NCI-H2196 treated with DMSO at 0.1 percent for 48 hours (cell line): Measurements from ENCODE around the gene MDH1B.
"Not testable (repeated sequence)": the region's sequence is repeated elsewhere in the genome, so short reads cannot be mapped to it uniquely, and the experiment has no call there.

ENCODE experiments used
- DNase-seq: peaks from one replicate; lab custom pipeline; 2025; ENCODE audit not compliant: unreplicated experiment; lab: John Stamatoyannopoulos, UW

The MDH1B gene

DNA sequence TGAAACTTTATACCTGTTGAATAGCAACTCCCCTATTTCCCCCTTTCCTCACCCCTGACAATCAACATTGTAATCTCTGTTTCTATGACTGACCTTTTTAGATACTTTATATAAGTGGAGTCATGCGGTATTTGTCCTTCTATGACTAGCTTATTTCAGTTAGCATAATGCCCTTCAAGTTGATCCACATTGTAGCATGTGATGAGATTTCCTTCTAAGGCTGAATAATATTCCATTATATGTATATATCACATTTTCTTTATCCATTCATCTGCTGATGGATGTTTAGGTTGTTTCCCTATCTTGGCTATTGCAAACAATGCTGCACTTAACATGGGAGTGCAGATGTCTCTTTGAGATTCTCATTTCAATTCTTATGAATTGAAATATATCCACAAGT is 9.7 kb upstream of the MDH1B start:
- DNase-seq = no peak

DNA sequence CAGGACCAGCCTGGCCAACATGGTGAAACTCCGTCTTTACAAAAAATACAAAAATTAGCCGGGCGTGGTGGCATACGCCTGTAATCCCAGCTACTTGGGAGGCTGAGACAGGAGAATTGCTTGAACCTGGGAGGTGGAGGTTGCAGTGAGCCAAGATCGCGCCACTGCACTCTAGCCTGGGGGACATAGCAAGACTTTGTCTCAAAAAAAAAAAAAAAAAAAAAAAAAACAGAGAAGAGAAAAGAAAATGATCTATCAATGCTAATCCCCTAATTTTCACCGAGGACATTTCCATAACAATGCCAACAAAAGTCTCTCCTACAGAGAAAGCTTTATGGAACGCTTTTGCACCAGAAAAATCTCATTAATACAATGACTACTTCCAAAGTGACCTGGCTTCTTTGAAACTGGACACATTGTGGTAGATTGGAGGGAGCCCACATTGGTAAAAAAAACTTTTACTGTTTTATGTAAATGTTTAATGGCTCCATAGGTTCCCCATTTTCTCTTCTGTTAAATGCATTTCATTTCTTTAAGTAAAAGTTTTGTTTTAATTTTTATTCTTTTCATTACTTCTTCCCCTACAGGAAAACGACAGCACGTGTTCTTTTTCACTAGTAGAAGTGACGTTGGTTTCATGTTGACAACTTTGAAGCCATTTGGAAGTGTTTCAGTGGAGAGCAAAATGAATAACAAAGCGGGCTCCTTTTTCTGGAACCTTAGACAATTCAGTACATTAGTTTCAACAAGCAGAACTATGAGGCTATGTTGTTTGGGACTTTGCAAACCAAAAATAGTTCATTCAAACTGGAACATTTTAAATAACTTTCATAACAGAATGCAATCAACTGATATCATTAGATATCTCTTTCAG is 1.2 kb upstream of the MDH1B start:
- DNase-seq = no peak

DNA sequence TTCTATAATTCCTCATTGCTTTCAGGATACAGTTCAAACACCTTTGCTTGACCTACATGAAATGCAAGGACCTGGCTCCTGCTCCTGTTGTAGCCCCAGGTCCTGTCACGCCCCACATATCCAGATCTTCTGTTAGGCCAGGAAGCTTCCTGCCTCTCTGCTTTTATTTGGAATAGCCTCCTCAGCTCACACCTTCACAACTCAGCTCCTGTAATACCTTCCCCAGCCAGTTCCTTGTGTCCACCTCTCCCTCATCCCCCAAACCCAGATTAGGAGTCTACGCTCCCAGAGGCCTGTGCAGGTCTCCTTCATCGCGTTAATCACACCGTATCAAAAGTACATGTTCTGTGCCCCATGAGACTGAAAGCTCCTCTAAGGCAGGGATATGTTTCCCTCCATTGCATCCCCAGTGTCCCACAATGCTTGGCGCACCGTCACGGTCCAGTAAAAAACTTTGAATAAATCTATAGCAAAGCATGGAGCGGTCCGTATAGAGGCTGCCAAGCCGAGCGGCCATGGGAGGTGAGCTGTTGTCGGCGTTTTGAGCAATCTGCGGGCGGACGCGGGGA is 371 bp downstream of the MDH1B start:
- DNase-seq = peak; percentile 2

DNA sequence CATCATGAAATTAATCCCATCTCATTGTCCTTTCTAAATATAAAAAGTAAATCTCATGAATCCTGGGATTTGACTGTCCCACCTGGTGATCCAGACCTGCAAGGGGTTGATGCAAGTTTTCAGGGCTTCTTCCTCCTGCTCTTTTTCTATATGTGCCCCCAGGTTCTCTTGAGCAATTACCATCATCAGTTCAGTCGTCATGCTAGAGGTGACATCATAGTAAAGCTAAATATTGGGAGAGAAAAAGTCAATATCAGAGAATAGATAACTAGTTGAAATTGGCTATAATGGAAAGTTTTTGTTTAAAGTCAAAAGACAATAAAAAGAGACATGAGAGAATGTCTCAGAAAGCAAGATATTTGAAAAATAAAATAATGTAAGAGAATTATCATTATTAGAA is 8.3 kb downstream of the MDH1B start:
- no peak for DNase-seq

DNA sequence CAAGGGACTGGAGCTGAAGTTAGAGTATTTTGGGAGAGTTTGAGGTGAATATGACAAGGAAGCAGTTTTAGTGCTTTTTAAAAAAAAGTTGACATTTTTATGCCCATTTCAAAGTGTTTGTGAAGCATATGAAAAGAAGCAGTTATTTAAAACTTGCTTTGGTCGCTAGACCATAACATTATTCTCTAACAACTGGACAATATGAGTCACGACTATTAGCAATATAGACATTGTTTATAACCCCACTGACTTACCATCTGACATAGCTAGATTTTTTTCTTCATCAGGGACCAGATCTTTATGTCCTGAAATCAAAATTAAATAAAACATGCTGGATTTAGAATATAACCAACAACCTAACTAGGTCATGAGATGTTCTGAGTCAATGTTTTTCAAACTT is 24.3 kb downstream of the MDH1B start:
- DNase-seq = no peak

DNA sequence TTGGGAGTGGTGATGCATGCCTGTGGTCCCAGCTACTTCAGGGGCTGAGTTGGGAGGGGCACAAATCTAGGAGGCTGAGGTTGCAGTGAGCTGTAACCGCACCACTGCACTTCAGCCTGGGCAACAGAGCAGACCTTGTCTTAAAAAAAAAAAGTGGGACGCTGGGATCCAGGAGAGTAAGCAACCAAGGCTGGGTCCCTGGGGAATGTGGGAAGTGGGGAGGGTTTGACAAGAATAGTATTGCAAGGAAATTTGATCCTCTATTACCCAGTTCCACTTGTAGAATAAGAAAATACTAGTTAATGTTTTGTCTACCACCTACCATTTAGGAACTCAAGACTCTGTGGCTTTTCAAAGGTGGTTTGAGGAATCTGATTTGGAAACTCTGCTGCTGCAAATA is 25.9 kb downstream of the MDH1B start:
- no peak for DNase-seq

DNA sequence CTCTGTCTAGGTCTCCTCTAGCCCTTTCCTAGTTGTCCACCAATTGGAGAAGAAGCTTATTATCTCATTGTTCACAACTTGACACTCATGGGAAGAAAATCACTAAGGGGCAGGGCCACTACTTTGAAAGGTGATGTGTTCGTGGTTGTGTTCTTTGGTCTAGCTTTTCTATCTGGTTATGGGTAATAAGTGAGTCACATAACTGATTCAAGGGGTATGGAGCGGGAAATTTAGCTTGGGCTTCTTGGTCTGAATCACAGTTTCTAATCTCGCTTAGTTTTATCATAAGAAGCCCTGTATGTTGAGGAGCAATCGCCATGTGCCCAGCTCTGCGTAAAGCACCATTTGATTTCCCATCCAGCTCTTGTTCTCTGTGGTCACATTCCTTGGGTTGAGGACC is 28.2 kb downstream of the MDH1B start:
- no peak for DNase-seq

DNA sequence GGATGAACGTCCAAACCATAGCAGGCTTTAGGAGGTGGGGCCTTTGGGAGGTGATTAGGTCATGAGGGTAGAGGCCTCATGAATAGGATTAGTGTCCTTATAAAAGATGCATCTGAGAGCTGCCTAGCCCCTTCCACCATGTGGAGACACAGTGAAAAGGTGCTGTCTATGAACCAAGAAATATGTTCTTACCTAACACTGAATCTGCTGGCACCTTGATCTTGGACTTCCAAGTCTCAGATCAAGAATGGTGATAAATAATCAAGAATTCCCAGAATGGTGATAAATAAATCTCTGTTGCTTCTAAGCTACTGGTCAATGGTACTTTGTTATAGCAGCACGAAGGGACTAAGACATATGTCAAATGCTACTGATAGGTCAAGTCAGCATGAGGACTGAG is 31.8 kb downstream of the MDH1B start:
- DNase-seq = no peak

DNA sequence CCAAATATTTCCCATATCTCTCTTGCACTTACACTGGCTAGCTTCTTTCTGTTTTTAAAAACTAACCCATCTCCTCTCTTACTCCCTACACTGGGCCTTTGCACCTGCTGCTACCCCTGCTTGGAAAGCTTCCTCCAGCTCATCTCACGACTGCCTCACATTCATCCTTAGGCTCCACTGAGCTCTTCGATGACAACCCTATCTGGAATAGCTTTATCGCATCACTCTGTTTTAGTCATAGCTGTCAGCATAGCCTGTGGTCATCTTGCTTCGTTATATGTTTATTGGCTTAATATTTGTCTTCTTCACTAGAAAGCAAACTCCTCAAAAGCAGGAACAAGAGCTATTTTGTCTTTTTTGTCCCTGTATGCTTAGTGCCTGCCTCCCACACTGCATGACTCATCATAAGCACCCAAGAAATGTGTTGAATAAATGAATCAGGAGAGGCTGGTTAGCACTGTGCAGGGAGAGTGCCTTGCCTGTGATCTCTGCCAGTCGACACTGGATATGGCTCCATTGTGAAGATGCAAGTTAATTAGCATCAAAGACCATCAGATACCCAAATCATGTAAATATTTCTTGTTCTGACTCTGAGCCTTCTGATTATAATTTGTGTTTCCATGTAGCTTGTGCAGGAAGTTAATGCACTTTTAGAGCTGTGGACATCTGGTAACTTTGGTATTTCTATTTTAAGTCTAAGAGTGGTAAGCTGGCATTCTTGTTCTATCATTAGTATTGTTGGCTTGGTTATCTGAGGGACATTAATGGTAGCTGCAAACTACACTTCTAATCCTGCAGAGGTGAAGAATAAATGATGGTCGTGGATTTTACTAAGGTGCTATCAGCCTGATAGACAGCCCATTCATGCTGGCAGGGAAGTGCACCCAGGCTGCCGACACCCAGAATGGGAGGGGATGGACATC is 36.6 kb downstream of the MDH1B start:
- DNase-seq = no peak

DNA sequence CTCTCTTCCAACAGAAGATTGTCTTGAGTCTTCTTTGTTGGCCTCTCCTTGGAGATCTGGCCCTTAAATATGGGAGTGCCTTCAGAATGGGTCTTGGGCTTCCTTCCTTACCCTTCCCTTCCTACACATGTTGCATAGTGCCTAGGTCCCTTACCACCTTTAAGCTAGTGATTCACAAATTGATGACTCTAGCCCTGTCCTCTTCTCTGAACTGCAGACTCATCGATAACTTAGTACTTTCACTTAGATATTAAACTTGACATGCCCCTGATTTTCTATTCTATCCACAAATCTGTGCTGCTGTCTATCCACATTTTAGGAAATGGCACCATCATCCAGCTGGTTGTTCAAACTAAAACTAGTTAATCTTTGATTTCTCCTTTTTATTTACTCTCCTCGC is 37.8 kb downstream of the MDH1B start:
- no peak for DNase-seq

DNA sequence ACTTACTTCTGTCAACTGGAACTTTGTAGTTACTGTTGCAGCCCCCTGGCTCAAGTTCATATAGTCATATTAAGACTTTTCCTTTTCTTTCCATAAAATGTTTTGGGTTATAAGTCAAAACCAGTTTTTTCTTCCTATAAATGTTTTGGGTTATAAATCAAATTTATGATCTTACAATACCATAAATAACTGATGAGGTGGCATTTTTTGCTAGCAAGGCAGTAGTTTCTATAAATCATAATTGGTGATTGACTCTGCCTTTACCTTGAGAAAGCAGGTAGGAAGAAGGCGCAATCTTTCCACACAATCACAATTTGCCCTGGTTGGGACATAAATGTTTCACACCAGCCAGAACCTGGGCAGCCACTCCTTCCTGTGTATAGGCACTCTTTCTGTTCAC is 41.8 kb downstream of the MDH1B start:
- no peak for DNase-seq

DNA sequence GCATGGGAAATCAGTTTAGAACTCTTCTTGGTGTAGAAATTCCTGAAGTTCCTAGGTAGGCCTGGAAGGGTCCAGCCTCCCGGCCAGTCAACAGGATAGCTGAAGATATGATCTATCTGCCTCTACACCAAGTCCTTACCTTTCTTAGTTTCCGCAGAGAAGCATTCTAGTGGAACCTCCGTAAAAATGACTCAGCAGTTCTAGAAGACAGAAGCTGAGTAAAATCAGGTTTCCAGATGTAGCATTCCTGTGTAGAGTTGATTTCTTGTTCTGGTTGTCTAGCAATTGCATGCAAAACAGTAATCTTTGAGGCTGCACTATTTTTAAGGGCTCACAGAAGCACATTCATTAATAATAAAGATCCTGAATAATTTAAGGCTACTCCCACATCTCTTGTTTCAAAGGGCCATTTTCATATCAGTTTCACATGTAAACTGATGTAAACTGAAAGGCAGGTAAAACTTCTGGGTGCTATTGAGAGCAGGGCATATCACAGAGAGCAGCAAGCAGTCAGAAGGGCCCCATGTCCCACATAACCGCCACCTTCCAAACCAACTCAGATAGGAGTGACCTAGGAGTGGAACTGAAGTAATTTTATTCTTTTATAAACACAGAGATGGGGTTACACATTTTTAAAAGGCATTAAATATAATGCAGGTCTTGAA is 43.7 kb downstream of the MDH1B start:
- no peak for DNase-seq

DNA sequence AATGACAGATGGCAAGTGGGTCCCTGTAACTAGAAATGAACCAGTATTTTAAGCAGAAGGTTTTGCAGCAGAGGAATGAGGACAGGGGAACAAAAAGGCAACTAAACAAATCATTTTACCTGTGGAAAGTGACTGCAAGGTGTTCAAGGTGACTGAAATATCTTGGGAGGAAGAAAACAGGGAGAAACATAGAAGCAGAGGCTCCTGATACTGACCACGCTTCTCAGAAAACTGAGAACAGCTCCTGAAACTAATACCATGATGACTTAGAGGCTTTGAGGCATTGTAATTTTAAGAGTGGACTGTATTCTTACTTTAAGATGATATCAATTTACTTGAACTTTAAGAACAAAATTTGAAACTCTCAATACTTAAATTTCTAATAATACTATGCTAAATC is 46.8 kb downstream of the MDH1B start, which contains the start of gene DYTN:
DYTN (minus strand) TSS at position 101 of the 400 bp plus-strand sequence. CDS start 117 bp downstream, outside the sequence.
- no peak for DNase-seq

DNA sequence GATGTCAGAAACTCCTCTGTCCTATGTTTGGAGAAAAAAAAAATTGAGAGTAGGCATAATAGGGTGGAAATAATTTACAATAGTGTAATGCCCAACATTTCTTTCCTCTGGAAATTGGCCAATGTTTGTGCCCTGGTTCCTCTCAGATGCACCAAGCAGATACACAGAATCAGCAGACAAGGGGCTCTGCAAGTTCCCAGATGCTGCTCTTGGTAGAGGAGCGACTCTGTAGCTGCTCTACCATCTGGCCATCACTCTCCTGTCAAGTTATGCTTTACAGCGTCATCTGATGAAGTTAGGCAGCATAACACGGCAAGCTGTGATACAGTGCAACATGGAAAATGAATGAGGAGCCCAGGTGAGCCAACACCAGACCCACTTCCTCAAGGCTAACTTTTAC is 48.5 kb downstream of the MDH1B start:
- no peak for DNase-seq

DNA sequence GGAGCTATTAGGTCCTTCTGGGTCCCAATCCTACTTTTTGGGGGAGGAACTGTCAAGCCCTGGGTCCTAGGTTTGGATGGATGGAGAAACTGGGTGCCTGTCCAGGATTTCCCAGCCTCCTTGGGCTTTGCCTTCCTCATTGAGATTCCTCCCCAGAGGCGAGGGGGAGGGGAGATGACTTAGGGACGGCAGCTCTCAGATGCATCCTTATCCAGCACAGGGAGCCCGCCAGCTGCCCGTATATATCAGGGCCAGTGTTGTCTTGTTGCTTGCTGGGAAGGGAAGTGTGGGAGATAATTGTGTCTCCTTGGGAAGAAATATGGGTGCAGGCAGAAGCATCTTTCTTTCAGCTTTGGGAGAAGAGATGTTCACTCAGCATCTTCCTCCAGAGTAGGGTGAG is 49.9 kb downstream of the MDH1B start:
- DNase-seq = not testable (repeated sequence)

DNA sequence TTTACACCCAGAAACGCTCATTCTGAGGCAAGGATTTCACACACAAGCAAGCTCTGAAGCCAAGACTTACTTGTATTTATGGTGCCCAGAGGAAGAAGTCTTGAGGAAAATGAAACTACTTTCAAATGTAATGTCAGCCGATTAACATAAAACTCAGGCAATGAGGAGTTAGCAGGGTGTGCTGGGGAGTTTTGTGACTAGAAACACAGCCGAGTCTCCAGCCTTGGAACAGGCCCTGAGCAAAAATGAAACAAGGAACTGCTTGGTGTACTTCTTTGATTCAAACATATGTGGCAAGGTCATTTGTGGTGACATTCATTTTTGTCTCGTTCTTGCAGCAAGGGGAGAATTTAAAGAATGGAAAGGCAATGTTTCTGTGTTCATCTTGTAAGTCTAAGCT is 51.4 kb downstream of the MDH1B start:
- no peak for DNase-seq

DNA sequence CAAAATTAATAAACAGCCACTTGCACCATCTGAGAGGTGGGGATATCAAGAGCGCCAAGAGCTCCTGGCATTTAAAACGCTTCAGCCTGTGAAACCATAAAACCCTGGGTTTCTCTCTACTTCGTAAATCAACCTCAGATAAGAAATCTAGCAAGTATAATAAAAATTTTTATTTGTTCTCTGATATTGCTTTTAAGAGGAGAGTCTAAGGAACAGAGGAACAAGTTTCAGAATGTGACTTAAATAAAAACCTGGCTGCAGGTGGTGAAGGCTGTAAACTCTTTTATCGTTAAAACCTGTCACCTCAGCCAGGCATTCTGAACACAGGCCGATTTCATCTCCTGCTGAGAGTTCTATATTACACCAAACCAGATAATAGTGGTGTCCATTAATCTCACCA is 56.8 kb downstream of the MDH1B start:
- no peak for DNase-seq

DNA sequence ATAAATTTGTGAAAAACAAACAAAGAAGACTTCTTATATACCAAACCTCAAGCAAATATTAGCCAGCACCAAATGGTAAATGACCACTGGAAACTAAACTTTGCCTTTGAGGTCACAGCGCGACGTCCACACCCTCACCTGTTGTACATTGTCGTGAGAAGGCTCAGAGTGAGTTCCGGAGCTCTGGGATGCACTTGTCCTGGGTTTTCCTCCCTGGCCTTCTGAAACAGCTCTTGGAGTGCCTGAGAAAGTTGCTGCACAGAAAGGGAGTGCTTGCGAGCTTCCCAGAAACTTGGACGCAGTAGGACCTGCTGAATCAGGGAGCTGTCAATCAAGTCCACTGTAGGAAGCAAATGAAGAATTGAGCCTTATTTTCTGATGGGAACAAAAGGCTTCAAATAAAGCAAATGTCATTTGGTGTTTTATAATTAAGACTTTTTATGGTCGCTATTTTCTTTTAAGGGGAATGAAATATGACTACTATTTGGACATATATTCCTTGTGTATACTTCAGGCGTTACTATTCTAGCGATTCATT is 57.9 kb downstream of the MDH1B start:
- DNase-seq = no peak

DNA sequence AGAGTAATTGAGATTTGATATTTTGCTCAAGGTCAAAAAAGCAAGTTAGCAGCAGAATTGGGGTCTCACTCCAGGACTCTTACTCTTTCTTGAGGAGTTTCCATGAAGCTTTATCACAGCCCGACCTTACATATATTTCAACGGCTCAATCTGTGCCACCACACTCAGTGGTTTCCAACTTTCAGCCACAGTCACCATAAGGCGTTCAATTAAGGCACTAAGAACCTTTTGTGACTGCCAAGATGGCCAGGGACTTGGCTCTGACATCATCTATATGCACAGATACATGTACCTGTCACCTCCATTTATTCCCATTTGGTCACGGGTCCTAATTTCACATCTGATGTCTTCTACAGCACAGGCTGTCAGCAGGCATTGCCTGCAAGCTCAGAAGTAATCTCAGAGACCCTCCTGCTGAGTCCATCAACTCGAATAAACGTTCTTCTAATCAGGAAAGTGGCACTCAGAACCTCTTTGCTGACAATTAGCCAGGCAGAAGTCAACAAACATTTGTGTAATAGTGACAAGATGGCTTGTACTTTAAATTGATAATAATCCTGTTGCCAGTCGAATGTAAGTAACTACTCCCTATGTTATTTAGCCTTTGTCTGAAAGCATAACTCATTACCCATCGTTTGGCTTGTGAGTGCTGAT is 63.0 kb downstream of the MDH1B start:
- DNase-seq = no peak

DNA sequence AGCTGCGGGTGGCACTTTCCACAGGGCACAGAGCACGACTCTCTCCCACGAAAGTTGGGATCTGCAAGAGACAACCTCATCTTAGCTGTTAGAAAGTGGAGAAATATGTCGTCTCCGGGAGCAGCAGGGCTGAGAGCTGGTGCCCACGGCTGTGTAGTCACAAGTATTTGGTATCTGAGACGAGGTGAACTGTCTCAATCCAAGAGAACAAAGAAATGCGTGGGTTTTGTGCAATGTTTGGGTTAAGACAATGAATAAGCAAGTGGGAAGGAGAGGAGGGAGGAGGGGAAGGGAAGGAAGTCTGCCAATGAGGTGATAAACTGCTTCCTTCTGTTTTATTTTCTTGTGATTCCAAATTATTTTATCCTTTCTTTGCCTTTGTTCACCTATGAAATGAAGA is 65.0 kb downstream of the MDH1B start:
- no peak for DNase-seq
